Vagina (tissue), 2 donors: ENCODE data around the gene HIC2.
"Not testable (repeated sequence)": the region's sequence is repeated elsewhere in the genome, so short reads cannot be mapped to it uniquely, and the experiment has no call there.

ENCODE experiments used
- POLR2A ChIP-seq, 2 donors: fragments of 450-650 bp; IDR thresholded peaks; one replicate each; pipeline ENCODE4 v1.6.1; 2017; ENCODE audit warnings: antibody characterized with exemption in 2 of 2, mild to moderate bottlenecking in 2 of 2, moderate library complexity in 2 of 2
- POLR2AphosphoS5 ChIP-seq, 2 donors: sonication (generic); formaldehyde crosslinking; IDR thresholded peaks; one replicate each; pipeline ENCODE4 v1.9.0; 2017; ENCODE audit warnings: antibody characterized with exemption in 2 of 2, mild to moderate bottlenecking in 2 of 2, low read depth in 1 of 2; ENCODE audit not compliant: insufficient read depth in 1 of 2
- TF ChIP-seq, protein P1 (sequence below), 3 experiments: fragments of 450-650 bp in 2 of 3; fragments of 200-600 bp in 1 of 3; sonication (generic) in 1 of 3; IDR thresholded peaks; one replicate each; pipeline ENCODE4 v1.5.1; 2017 to 2019; ENCODE audit warnings: antibody characterized with exemption in 3 of 3, mild to moderate bottlenecking in 2 of 3, moderate library complexity in 2 of 3

DNA sequence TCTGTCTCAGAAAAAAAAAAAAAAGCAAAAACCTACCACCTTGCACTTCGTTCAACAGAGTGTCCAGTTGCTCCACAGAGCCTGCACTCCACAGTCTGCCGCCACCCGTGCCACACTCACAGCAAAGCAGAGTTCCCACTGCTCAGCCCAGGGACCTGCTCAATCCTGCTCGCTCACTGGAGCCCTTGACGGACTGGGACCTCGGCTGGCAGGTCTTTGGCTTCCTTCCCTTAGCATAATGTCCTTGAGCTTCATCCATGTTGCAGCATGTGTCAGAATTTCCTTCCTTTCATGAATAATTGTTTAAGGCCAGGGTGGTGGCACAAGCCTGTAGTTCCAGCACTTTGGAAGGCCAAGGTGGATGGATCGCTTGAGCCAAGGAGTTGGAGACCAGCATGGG, 22.6 kb upstream of the HIC2 start:
- TF ChIP-seq, protein P1, sequence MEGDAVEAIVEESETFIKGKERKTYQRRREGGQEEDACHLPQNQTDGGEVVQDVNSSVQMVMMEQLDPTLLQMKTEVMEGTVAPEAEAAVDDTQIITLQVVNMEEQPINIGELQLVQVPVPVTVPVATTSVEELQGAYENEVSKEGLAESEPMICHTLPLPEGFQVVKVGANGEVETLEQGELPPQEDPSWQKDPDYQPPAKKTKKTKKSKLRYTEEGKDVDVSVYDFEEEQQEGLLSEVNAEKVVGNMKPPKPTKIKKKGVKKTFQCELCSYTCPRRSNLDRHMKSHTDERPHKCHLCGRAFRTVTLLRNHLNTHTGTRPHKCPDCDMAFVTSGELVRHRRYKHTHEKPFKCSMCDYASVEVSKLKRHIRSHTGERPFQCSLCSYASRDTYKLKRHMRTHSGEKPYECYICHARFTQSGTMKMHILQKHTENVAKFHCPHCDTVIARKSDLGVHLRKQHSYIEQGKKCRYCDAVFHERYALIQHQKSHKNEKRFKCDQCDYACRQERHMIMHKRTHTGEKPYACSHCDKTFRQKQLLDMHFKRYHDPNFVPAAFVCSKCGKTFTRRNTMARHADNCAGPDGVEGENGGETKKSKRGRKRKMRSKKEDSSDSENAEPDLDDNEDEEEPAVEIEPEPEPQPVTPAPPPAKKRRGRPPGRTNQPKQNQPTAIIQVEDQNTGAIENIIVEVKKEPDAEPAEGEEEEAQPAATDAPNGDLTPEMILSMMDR (IDR thresholded peaks at IDR 0.05): not testable (repeated sequence)
- TF ChIP-seq POLR2AphosphoS5 (IDR thresholded peaks at IDR 0.05; ENCODE audit: insufficient read depth in 1 of 2, low read depth in 1 of 2); POLR2A (IDR thresholded peaks at IDR 0.05): not testable (repeated sequence)
